Measurements from ENCODE around the gene SLC1A2.

DNA sequence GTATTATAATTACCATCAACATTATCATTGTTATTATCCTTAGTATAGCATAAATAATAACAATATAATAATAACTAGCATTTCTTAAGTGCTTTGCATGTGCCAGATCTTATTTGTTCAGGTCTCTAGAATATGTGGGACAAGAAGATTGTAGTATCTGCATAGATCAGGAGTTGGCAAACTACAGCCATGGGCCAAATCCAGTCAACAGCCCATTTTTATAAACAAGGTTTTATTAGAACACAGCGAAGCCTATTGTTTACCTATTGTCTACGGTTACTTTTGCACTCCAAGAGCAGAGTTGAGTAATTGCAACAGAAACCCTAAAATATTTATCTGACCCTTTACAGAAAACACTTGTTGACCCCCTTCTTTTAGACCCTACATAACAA, 81.4 kb downstream of the SLC1A2 start:
- TF ChIP-seq, protein P1, sequence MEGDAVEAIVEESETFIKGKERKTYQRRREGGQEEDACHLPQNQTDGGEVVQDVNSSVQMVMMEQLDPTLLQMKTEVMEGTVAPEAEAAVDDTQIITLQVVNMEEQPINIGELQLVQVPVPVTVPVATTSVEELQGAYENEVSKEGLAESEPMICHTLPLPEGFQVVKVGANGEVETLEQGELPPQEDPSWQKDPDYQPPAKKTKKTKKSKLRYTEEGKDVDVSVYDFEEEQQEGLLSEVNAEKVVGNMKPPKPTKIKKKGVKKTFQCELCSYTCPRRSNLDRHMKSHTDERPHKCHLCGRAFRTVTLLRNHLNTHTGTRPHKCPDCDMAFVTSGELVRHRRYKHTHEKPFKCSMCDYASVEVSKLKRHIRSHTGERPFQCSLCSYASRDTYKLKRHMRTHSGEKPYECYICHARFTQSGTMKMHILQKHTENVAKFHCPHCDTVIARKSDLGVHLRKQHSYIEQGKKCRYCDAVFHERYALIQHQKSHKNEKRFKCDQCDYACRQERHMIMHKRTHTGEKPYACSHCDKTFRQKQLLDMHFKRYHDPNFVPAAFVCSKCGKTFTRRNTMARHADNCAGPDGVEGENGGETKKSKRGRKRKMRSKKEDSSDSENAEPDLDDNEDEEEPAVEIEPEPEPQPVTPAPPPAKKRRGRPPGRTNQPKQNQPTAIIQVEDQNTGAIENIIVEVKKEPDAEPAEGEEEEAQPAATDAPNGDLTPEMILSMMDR (conservative IDR thresholded peaks at IDR 0.05 in 1 of 2, IDR thresholded peaks at IDR 0.05 in 1 of 2; ENCODE audit: low read depth in 1 of 2, low read length in 2 of 2) = no peak
- no peak for TF ChIP-seq EZH2 (IDR thresholded peaks at IDR 0.05; ENCODE audit: low read length, missing control alignments)
